Measurements from ENCODE around the gene ARHGAP32. TPM values are rescaled to one million over a fixed set of nuclear protein-coding genes. Genes with fewer than 3 reads are reported as not detected.
"Not testable (repeated sequence)": the region's sequence is repeated elsewhere in the genome, so short reads cannot be mapped to it uniquely, and the experiment has no call there.

ARHGAP32 gene
- total RNA-seq, 1 experiment from 2014 or later: 62.6 TPM

DNA sequence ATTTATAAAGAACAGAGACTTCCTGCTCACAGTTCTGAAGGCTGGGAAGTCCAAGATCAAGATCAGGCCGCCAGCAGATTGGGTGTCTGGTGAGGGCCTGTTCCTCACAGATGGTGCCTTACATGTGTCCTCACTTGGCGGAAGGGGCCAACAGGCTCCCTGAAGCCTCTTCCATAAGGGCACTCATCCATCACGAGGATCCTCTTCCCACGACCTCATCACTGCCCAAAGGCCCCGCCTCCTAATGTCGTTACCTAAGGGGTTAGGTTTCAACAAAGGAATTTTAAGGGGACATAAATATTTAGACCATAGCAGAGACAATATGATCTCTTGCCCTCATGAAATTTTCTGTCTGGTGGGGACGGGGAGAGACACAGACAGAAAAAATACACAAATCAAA, 268.0 kb downstream of the ARHGAP32 start:
- H3K9me3 Mint-ChIP-seq (ENCODE audit: unreplicated experiment): no peaks in the 10 kb centered on the region
- no peaks in the 10 kb centered on the region for H3K27me3 Mint-ChIP-seq (ENCODE audit: insufficient read depth, unreplicated experiment)
- no peak overlapping the region for H3K27ac Mint-ChIP-seq (ENCODE audit: low read depth, unreplicated experiment)
- H3K4me3 Mint-ChIP-seq (ENCODE audit: unreplicated experiment): no peak overlapping the region
- ChIA-PET POLR2A (no interaction called here), CTCF (interaction anchor here (2.2 kb wide), 1 partner anchor 17 kb away, joined by 6 read pairs; no protein-coding TSS in a partner anchor)
- BruUV-seq (replicated peaks): no TSS peak
- TF ChIP-seq CTCF (IDR thresholded peaks at IDR 0.05; ENCODE audit: unreplicated experiment): no peak
- no peaks in the 10 kb centered on the region for H3K36me3 Mint-ChIP-seq (ENCODE audit: insufficient read depth, unreplicated experiment)
- no peak for DNase-seq (ENCODE audit: unreplicated experiment)
- intact Hi-C loops (cut with micrococcal nuclease): no loop called here
- H3K4me1 Mint-ChIP-seq (ENCODE audit: insufficient read depth, unreplicated experiment): no peaks in the 10 kb centered on the region

GRCh38 chr11:128921793-128922192, 270.3 kb downstream of the ARHGAP32 start:
- Mint-ChIP-seq H3K27me3 (ENCODE audit: insufficient read depth, unreplicated experiment) (no peaks in the 10 kb centered on the region), H3K9me3 (ENCODE audit: unreplicated experiment) (no peaks in the 10 kb centered on the region), H3K4me3 (ENCODE audit: unreplicated experiment) (no peak overlapping the region), H3K27ac (ENCODE audit: low read depth, unreplicated experiment) (no peak overlapping the region), H3K4me1 (ENCODE audit: insufficient read depth, unreplicated experiment) (no peaks in the 10 kb centered on the region), H3K36me3 (ENCODE audit: insufficient read depth, unreplicated experiment) (no peaks in the 10 kb centered on the region)
- intact Hi-C loops (cut with micrococcal nuclease): no loop called here
- POLR2A ChIA-PET: no interaction called here
- BruUV-seq (replicated peaks): no TSS peak
- no peak for TF ChIP-seq CTCF (IDR thresholded peaks at IDR 0.05; ENCODE audit: unreplicated experiment)
- DNase-seq (ENCODE audit: unreplicated experiment): no peak
- CTCF ChIA-PET: interaction anchor here (1.0 to 1.8 kb wide), 2 partner anchors 16 to 35 kb away, joined by 3 to 6 read pairs; no protein-coding TSS in a partner anchor

DNA sequence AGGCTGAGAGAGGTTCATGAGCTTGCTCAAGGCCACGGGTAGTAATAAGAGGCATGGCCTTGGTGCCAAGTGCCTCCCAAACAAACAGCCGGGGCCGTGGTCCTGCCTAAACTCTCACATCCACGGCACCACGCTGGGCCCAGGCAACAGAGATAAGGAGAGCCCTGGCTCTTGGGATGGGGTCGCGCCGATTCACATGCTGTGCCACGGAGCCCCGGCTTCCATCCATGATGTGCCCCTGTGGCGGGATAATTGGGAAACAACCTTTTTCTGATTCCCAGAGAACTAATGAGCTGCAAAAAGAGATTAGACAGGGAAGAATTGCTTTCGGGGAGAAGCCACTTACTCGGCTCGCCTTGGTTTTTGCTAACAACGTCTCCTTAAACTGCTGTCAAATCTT, 271.5 kb downstream of the ARHGAP32 start:
- intact Hi-C loops (cut with micrococcal nuclease): no loop called here
- TF ChIP-seq CTCF (IDR thresholded peaks at IDR 0.05; ENCODE audit: unreplicated experiment): no peak
- H3K9me3 Mint-ChIP-seq (ENCODE audit: unreplicated experiment): peaks cover 5% of the 10 kb centered on the region
- H3K27ac Mint-ChIP-seq (ENCODE audit: low read depth, unreplicated experiment): no peak overlapping the region
- no peaks in the 10 kb centered on the region for H3K4me1 Mint-ChIP-seq (ENCODE audit: insufficient read depth, unreplicated experiment)
- no peak for DNase-seq (ENCODE audit: unreplicated experiment)
- H3K4me3 Mint-ChIP-seq (ENCODE audit: unreplicated experiment): no peak overlapping the region
- no TSS peak for BruUV-seq (replicated peaks)
- CTCF ChIA-PET: interaction anchor here (0.6 kb wide), 1 partner anchor 14 kb away, joined by 3 read pairs; no protein-coding TSS in a partner anchor
- H3K36me3 Mint-ChIP-seq (ENCODE audit: insufficient read depth, unreplicated experiment): no peaks in the 10 kb centered on the region
- no peaks in the 10 kb centered on the region for H3K27me3 Mint-ChIP-seq (ENCODE audit: insufficient read depth, unreplicated experiment)
- POLR2A ChIA-PET: no interaction called here

DNA sequence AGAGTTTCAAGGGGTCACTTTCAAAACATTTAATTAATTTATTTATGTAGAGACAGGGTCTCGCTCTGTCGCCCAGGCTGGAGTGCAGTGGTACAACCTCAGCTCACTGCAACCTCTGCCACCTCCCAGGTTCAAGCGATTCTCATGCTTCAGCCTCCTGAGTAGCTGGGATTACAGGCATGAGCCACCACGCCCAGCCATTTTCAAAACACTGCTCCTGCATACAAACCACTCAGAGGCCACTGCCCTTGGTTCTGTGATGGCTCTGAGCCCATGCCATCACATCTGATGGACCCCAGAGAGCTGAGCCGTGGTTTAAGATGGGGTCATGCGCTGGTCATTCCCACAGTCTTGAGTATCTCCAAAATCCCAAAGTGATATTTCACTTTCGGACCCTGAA, 272.5 kb downstream of the ARHGAP32 start:
- H3K27me3 Mint-ChIP-seq (ENCODE audit: insufficient read depth, unreplicated experiment); H3K36me3 Mint-ChIP-seq (ENCODE audit: insufficient read depth, unreplicated experiment): not testable (repeated sequence)

GRCh38 chr11:128919216-128919615, 272.9 kb downstream of the ARHGAP32 start:
- H3K36me3 Mint-ChIP-seq (ENCODE audit: insufficient read depth, unreplicated experiment): no peaks in the 10 kb centered on the region
- intact Hi-C loops (cut with micrococcal nuclease): no loop called here
- no peaks in the 10 kb centered on the region for H3K27me3 Mint-ChIP-seq (ENCODE audit: insufficient read depth, unreplicated experiment)
- no peak for TF ChIP-seq CTCF (IDR thresholded peaks at IDR 0.05; ENCODE audit: unreplicated experiment)
- H3K4me1 Mint-ChIP-seq (ENCODE audit: insufficient read depth, unreplicated experiment): no peaks in the 10 kb centered on the region
- no peak overlapping the region for H3K27ac Mint-ChIP-seq (ENCODE audit: low read depth, unreplicated experiment)
- CTCF ChIA-PET: interaction anchor here (0.6 to 1.2 kb wide), 2 partner anchors 35 to 37 kb away, joined by 4 read pairs; no protein-coding TSS in a partner anchor
- no peak overlapping the region for H3K4me3 Mint-ChIP-seq (ENCODE audit: unreplicated experiment)
- peaks cover 10% of the 10 kb centered on the region for H3K9me3 Mint-ChIP-seq (ENCODE audit: unreplicated experiment)
- BruUV-seq (replicated peaks): no TSS peak
- POLR2A ChIA-PET: no interaction called here
- DNase-seq (ENCODE audit: unreplicated experiment): no peak

More for the DNA sequence above, 272.5 kb downstream of the ARHGAP32 start:
- ChIA-PET POLR2A (interaction anchor here (0.6 kb wide), 1 partner anchor 20 kb away, joined by 3 read pairs; no protein-coding TSS in a partner anchor), CTCF (interaction anchor here (0.6 to 1.2 kb wide), 3 partner anchors 34 to 37 kb away, joined by 3 to 4 read pairs (median 4); no protein-coding TSS in a partner anchor)
- BruUV-seq (replicated peaks); H3K9me3 Mint-ChIP-seq (ENCODE audit: unreplicated experiment); intact Hi-C loops (cut with micrococcal nuclease); H3K27ac Mint-ChIP-seq (ENCODE audit: low read depth, unreplicated experiment); H3K4me3 Mint-ChIP-seq (ENCODE audit: unreplicated experiment); DNase-seq (ENCODE audit: unreplicated experiment); H3K4me1 Mint-ChIP-seq (ENCODE audit: insufficient read depth, unreplicated experiment): not testable (repeated sequence)
